Mucosa of rectum (tissue), 2 donors: ENCODE measurements around the gene LAMC3.
"Not testable (repeated sequence)": the region's sequence is repeated elsewhere in the genome, so short reads cannot be mapped to it uniquely, and the experiment has no call there.

ENCODE experiments used
- H3K27ac ChIP-seq, 2 donors: one replicate each; pipeline ENCODE4 v1.7.0; 2013; ENCODE audit warnings: inconsistent platforms in 2 of 2, low read depth in 2 of 2, low read length in 2 of 2
- H3K27me3 ChIP-seq, 2 donors: one replicate each; pipeline ENCODE4 v1.7.0; 2013; ENCODE audit warnings: low read length in 2 of 2; ENCODE audit not compliant: control insufficient read depth in 2 of 2, insufficient read depth in 2 of 2
- H3K36me3 ChIP-seq, 2 donors: one replicate each; pipeline ENCODE4 v1.7.0; 2013; ENCODE audit warnings: low read length in 2 of 2; ENCODE audit not compliant: control insufficient read depth in 2 of 2, insufficient read depth in 2 of 2
- H3K4me1 ChIP-seq, 2 donors: one replicate each; pipeline ENCODE4 v1.7.0; 2013; ENCODE audit warnings: low read length in 2 of 2, mild to moderate bottlenecking in 1 of 2; ENCODE audit not compliant: control insufficient read depth in 2 of 2, insufficient read depth in 2 of 2
- H3K4me3 ChIP-seq, 2 donors: one replicate each; pipeline ENCODE4 v1.7.0; 2013; ENCODE audit warnings: low read length in 2 of 2
- H3K9ac ChIP-seq, 2 donors: one replicate each; pipeline ENCODE4 v1.7.0; 2013; ENCODE audit warnings: low read length in 2 of 2, low read depth in 1 of 2, mild to moderate bottlenecking in 1 of 2
- H3K9me3 ChIP-seq, 2 donors: one replicate each; pipeline ENCODE4 v1.7.0; 2013; ENCODE audit warnings: low read length in 2 of 2; ENCODE audit not compliant: control insufficient read depth in 2 of 2
- donor health status: healthy.
- donor health status: Normal muscosa, but diverticular disease.

LAMC3 gene

DNA sequence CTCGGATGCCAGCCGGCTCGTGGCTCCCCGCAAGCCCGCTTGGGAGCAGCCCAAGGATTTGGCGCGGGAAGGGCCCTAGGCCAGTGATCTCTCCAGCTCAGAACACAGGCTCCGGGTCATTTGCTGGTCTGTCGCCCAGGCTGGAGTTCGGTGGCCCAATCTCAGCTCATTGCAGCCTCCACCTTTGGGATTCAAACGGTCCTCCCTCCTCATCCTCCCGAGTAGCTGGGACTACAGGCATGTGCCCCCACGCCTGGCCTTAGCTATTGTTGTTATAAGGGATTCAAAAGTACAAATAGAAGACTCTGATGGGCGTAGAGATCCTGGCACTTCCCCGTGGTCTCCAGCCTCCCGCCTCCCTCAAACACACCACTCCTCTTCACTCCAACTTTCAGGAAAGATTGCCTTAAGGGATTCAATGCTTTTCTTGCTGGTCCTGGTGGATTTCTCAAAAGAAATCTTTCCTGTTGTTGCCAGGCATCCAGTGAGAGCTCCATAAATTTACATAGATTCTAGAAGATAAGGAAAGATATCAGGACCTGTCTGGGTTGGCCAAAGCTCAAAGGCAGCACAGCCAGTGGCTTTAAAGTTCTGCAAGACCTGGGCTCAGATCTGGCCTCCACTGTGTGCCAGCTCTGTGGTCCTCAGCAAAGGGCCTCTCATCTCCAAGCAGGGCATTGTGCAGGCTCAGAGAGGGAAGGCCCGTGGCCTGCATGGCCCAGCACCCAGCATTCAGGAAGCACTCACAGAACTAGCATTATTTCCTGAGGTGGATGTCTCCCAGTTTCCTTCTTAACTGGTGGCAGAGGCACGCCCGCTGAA lies 88.4 kb downstream of the LAMC3 start:
- H3K4me1 ChIP-seq: peaks cover 0 to 2% of the 10 kb centered on the region in 2 donors
- H3K36me3 ChIP-seq: no peaks in the 10 kb centered on the region
- no peak overlapping the region for H3K9ac ChIP-seq
- peak overlapping the region; percentile 47 to 56 for H3K4me3 ChIP-seq
- H3K9me3 ChIP-seq: no peaks in the 10 kb centered on the region
- no peak overlapping the region for H3K27ac ChIP-seq
- H3K27me3 ChIP-seq: peaks cover 11 to 27% of the 10 kb centered on the region in 2 donors

DNA sequence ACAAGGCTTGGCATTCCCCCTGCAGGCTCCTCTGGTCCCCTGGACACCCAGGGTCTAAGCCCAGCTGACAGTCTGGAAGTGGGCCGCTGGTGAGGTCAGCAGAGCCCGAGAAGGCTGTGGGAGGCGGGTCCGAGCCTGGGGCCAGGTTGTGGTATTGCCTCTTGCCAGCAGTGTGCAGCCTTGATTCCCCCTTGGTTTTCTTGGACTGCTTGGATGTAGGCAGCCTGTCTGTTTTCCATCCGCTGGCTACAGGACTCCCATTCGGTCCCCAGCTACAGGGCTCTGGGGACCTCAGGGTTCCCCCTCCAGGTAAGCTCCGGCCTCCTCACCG lies 88.9 kb downstream of the LAMC3 start:
- H3K36me3 ChIP-seq: no peaks in the 10 kb centered on the region
- no peak overlapping the region for H3K27ac ChIP-seq
- H3K27me3 ChIP-seq: peaks cover 11 to 27% of the 10 kb centered on the region in 2 donors
- H3K9me3 ChIP-seq: no peaks in the 10 kb centered on the region
- H3K4me3 ChIP-seq: no peak overlapping the region
- no peak overlapping the region for H3K9ac ChIP-seq
- H3K4me1 ChIP-seq: peaks cover 0 to 2% of the 10 kb centered on the region in 2 donors

DNA sequence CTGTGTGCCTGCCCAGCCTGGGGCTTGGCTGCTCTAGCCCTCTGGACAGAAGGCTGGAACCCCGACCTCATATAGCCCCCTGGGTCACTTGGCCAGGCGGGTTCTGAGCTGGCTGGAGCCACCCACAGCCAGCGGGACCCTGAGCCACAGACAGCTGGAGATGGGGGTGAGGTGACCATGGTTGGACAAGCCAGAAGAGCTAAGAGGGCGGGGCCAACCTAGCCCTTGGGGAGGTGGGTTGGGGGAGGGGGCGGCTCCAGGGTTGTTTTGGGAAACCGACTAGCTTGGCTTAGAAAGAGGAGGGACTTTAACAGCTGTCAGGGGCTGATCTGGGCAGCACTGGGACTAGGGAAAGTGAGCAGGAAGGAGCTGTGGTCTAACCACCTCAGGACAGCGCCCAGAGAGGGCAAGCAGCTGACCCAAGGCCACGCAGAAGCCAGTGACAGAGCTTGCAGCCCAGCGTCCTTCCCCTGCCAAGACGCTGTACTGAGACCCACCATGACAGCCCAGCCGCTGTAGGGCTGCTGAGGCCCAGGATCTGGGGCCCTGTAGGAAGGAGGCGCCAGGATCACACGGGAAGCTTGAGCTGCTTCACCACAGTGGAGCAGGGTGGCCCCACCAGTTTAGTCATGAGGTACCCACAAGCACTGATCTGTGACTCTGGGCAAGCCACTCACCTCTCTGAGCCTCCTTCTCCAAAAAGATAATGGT lies 89.6 kb downstream of the LAMC3 start:
- H3K27me3 ChIP-seq: peaks cover 11 to 27% of the 10 kb centered on the region in 2 donors
- H3K9me3 ChIP-seq: no peaks in the 10 kb centered on the region
- H3K9ac ChIP-seq: no peak overlapping the region
- no peak overlapping the region for H3K27ac ChIP-seq
- peaks cover 0 to 2% of the 10 kb centered on the region in 2 donors for H3K4me1 ChIP-seq
- no peak overlapping the region for H3K4me3 ChIP-seq
- H3K36me3 ChIP-seq: no peaks in the 10 kb centered on the region

DNA sequence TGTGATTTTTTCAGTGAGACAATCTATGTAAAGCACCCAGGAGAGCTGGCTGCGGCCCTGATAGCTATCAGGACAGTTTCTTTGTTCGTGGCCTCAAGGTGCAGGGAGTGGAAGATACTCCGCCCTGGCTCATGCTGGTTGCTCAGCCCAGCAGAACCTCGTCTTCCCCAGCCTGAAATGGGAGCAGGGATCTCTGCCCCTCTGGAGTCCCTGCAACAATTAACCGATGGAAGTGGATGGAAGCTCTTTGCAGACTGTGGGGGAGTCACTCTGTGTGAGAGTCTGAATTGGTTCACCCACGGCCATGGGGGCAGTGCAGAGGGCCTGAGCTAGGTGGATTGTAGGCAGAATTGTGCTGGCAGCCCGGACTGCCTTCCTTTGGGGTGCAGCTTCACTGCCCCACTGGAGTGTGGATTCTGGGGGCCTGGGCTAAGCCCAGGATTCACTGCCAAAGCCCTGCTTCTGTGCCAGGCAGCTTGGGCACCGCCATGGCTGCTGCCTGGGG lies 90.2 kb downstream of the LAMC3 start:
- Histone ChIP-seq H3K4me1 (peaks cover 0 to 2% of the 10 kb centered on the region in 2 donors), H3K36me3 (no peaks in the 10 kb centered on the region), H3K9me3 (no peaks in the 10 kb centered on the region), H3K4me3 (no peak overlapping the region), H3K27me3 (peaks cover 11 to 26% of the 10 kb centered on the region in 2 donors), H3K27ac (no peak overlapping the region), H3K9ac (no peak overlapping the region)

DNA sequence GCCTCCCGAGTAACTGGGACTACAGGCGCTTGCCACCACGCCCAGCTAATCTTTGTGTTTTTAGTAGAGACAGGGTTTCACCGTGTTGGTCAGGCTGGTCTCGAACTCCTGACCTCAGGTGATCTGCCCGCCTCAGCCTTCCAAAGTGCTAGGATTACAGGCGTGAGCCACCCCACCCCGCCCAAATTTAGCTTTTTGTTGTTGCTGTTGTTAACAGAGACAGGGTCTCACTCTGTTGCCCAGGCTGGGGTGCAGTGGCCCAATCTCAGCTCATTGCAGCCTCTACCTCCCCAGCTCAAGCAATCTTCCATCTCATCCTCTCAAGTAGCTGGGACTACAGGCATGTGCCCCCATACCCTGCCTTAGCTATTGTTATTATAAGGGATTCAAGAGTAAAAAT lies 90.9 kb downstream of the LAMC3 start:
- H3K9me3 ChIP-seq, H3K4me1 ChIP-seq, H3K36me3 ChIP-seq, H3K27ac ChIP-seq, H3K4me3 ChIP-seq, H3K9ac ChIP-seq: not testable (repeated sequence)
- peaks cover 9 to 19% of the 10 kb centered on the region in 2 donors for H3K27me3 ChIP-seq

DNA sequence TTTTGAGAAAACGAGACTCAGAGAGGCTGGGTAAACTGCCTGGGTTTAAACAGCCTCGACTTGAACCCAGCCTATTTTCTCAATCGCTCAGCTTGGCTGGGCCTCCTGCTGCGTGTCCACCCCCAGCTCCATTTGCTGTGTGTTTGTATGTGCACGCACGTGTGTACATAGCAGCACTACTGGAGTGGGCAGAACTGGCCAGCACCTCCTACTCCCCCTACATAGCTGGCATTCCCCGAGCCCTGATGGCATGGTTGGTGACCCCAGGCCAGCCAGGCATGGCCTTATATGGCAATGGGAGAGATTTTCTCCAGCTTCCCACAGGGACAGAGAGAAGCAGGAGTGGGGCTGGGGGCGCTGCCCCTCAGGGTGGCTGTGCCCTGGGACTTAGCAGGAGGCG lies 91.5 kb downstream of the LAMC3 start:
- no peak overlapping the region for H3K27ac ChIP-seq
- H3K9me3 ChIP-seq: no peaks in the 10 kb centered on the region
- no peak overlapping the region for H3K4me3 ChIP-seq
- H3K36me3 ChIP-seq: no peaks in the 10 kb centered on the region
- H3K27me3 ChIP-seq: peaks cover 6 to 15% of the 10 kb centered on the region in 2 donors
- no peak overlapping the region for H3K9ac ChIP-seq
- peaks cover 2% of the 10 kb centered on the region in 2 donors for H3K4me1 ChIP-seq

DNA sequence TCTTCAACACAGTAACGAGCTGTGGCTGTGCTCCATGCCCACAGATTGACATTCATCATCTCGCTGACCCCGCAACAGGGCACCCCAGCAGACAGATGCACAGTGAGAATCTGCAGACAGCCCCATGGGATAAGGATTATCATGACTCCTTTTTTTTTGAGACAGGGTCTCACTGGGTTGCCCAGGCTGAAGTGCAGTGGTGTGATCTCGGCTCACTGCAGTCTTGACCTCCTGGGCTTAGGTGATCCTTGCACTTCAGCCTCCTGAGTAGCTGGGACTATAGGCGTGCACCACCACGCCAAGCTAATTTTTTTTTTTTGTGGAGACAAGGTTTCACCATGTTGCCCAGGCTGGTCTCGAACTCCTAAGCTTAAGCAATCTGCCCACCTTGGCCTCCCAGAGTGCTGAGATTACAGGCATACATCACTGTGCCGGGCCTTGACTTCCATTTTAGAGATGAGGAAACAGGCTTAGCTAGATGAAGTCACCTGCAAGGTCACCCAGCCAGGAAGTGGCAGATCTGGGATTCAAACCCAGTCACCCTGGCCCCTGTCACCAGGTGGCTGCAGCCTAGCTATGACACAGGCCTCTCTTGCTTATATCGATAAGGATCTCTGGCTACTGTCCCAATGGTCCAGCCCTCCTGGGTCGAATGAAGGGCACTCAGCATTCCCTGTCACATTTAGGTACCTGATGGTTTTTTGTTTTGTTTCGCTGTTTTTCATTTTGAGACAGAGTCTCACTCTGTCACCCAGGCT lies 92.4 kb downstream of the LAMC3 start:
- Histone ChIP-seq H3K4me1 (peaks cover 2% of the 10 kb centered on the region in 2 donors), H3K4me3 (no peak overlapping the region), H3K9me3 (no peaks in the 10 kb centered on the region), H3K9ac (no peak overlapping the region), H3K36me3 (no peaks in the 10 kb centered on the region), H3K27me3 (peaks cover 0 to 10% of the 10 kb centered on the region in 2 donors), H3K27ac (no peak overlapping the region)

DNA sequence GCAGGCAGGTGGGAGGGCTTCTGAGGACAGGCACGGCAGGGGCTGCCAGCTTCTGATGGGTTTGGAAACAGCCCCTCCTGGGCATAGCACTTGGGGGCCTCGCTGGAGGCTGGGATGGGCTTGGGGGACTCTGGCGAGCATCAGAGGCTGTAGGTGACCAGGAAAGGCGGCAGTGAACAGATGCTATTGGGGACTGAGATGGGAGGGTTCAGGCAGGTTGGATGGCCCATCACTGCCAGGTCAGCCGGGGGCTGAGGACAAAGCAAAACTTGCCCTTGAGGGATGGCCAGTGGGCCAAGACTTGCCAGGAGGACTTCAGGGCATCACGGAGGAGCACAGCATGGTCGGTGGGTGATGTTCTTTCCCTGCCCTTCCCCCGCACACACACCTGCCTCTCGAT lies 94.0 kb downstream of the LAMC3 start:
- Histone ChIP-seq H3K4me1 (peaks cover 0 to 2% of the 10 kb centered on the region in 2 donors), H3K4me3 (no peak overlapping the region), H3K9ac (no peak overlapping the region), H3K27ac (no peak overlapping the region), H3K9me3 (no peaks in the 10 kb centered on the region), H3K36me3 (no peaks in the 10 kb centered on the region), H3K27me3 (peaks cover 0 to under 1% of the 10 kb centered on the region in 2 donors)

DNA sequence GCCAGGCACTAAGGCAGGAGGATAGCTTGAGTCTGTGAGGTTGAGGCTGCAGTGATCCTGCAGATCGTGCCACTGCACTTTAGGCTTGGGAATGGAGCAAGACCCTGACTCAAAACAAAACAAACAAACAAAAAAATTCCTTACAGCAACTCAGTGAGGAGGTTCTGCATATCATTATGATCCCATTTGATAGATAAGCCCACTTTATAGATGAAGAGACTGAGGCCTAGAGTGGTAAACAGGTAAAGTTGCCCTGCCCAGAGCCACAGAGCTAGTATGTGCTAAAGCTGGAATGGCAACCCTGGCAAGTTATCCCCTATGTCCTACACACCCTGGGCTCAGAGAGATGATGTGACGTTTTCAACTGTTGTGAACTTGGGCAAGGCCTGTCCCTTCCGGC lies 94.6 kb downstream of the LAMC3 start:
- Histone ChIP-seq H3K9ac (no peak overlapping the region), H3K27ac (no peak overlapping the region), H3K9me3 (no peaks in the 10 kb centered on the region), H3K4me3 (no peak overlapping the region), H3K4me1 (peaks cover 0 to 2% of the 10 kb centered on the region in 2 donors), H3K36me3 (no peaks in the 10 kb centered on the region), H3K27me3 (no peaks in the 10 kb centered on the region)
